ENCODE data around the gene GLB1L2. TPM values are rescaled to one million over a fixed set of nuclear protein-coding genes. Genes with fewer than 3 reads are reported as not detected.

Gene GLB1L2
- total RNA-seq, 1 experiment from 2014 or later = 27.1 TPM

DNA sequence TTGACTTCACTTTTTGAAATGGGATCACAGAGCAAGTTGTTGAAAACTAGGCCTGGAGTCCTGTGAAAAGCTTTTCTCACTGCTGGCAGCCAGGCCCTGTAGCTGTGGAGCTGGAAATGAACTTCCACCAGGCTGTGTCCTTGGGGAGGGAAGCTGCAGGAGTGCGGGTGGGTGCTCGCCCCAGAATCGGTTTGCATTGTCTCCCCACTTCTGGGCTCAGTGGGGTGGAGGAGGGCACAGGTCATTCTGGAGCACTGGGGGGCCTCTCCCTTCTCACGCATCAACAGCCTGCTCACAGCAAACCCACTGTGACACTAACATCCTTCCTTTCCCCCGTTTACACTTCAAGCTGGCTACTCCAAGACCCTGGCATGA, 15.2 kb downstream of the GLB1L2 start:
- H3K9me3 ChIP-seq (ENCODE audit: control insufficient read depth in 1 of 2, insufficient read depth in 1 of 2, low read depth in 1 of 2, low read length in 2 of 2) = no peaks in the 10 kb centered on the region
- H3K27me3 ChIP-seq (ENCODE audit: insufficient read depth, low read length) = no peaks in the 10 kb centered on the region
- ATAC-seq (no peak), DNase-seq (ENCODE audit: low read depth, low spot score) (no peak)
- CTCF ChIA-PET = no interaction called here
- no peaks in the 10 kb centered on the region for H4K20me1 ChIP-seq (ENCODE audit: insufficient read depth)
- no peak overlapping the region for H3K27ac ChIP-seq (ENCODE audit: low read depth, low read length)
- RAD21 ChIA-PET (ENCODE audit: low non-redundant PET in 1 of 2, low total read pairs in 2 of 2, uncharacterized antibody in 2 of 2, unreplicated experiment in 2 of 2) = no interaction called here
- no peak overlapping the region for H3K4me2 ChIP-seq (ENCODE audit: low read length)
- intact Hi-C loops (cut with micrococcal nuclease) = no loop called here
- H3K9ac ChIP-seq (ENCODE audit: low read length) = no peak overlapping the region
- peaks cover 0 to 10% of the 10 kb centered on the region in 2 experiments; a peak in 2 of 4 replicates for H3K4me1 ChIP-seq (ENCODE audit: control insufficient read depth in 1 of 2, insufficient read depth in 2 of 2, low read length in 2 of 2)
- H3K4me3 ChIP-seq (replicated peaks in 1 of 2; ENCODE audit: low read depth in 1 of 2, low read length in 2 of 2) = no peak overlapping the region
- H3K36me3 ChIP-seq (ENCODE audit: control insufficient read depth in 1 of 2, insufficient read depth in 2 of 2, low read length in 2 of 2) = no peaks in the 10 kb centered on the region; a peak in 1 of 4 replicates
- no TSS peak for BruUV-seq (replicated peaks)
- H2AFZ ChIP-seq (ENCODE audit: low read depth, low read length, poor library complexity, severe bottlenecking) = no peak overlapping the region
- POLR2A ChIA-PET = no interaction called here
- TF ChIP-seq ZFX (IDR thresholded peaks at IDR 0.05) (no peak), REST (IDR thresholded peaks at IDR 0.05; ENCODE audit: low read depth) (no peak), POLR2AphosphoS5 (IDR thresholded peaks at IDR 0.05; ENCODE audit: low read depth, low read length) (no peak), FOSL1 (IDR thresholded peaks at IDR 0.05; ENCODE audit: low read depth) (no peak), EZH2phosphoT487 (IDR thresholded peaks at IDR 0.05; ENCODE audit: borderline replicate concordance) (no peak), ELF1 (IDR thresholded peaks at IDR 0.05; ENCODE audit: borderline replicate concordance, low read depth) (no peak), EGR1 (IDR thresholded peaks at IDR 0.05; ENCODE audit: low read depth) (no peak), RAD21 (IDR thresholded peaks at IDR 0.05; ENCODE audit: low read depth) (no peak), SP1 (IDR thresholded peaks at IDR 0.05; ENCODE audit: low read depth) (no peak), EZH2 (IDR thresholded peaks at IDR 0.05) (no peak), YY1 (IDR thresholded peaks at IDR 0.05; ENCODE audit: extremely low read depth, insufficient replicate concordance, low read depth, low read length) (no peak), CTCF (IDR thresholded peaks at IDR 0.05 in 2 of 3, conservative IDR thresholded peaks at IDR 0.05 in 1 of 3; ENCODE audit: borderline replicate concordance in 1 of 3, insufficient read depth in 1 of 3, low read depth in 2 of 3, low read length in 2 of 3) (no peak), MAX (IDR thresholded peaks at IDR 0.05) (no peak), ZNF274 (IDR thresholded peaks at IDR 0.05; ENCODE audit: low read depth, low read length) (no peak), TCF7L2 (IDR thresholded peaks at IDR 0.05; ENCODE audit: borderline replicate concordance, extremely low read depth, insufficient read depth, insufficient read length) (no peak), CEBPB (IDR thresholded peaks at IDR 0.05; ENCODE audit: low read depth) (no peak)
- TF ChIP-seq, protein P1, sequence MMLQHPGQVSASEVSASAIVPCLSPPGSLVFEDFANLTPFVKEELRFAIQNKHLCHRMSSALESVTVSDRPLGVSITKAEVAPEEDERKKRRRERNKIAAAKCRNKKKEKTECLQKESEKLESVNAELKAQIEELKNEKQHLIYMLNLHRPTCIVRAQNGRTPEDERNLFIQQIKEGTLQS (IDR thresholded peaks at IDR 0.05) = no peak
- H3K9me2 ChIP-seq (ENCODE audit: insufficient read depth) = no peaks in the 10 kb centered on the region
- H3K79me2 ChIP-seq (ENCODE audit: insufficient read depth, low read length) = no peaks in the 10 kb centered on the region

Measured in HCT116 (cell line).